ENCODE measurements around the gene QRFP. TPM values are rescaled to one million over a fixed set of nuclear protein-coding genes. Genes with fewer than 3 reads are reported as not detected.

QRFP gene
- polyA plus RNA-seq, 2 of the 4 experiments (the other 2 are of a cell fraction): not detected

- Histone ChIP-seq H3K4me1 (no peaks in the 10 kb centered on the region), H3K9me3 (no peaks in the 10 kb centered on the region), H3K27ac (no peak overlapping the region), H3K4me2 (no peak overlapping the region), H3K4me3 (no peak overlapping the region)
- no peak for ATAC-seq
- TF ChIP-seq POLR2A (IDR thresholded peaks at IDR 0.05; ENCODE audit: low read length) (no peak), KDM1A (IDR thresholded peaks at IDR 0.05; ENCODE audit: low read depth) (no peak), HES2 (IDR thresholded peaks at IDR 0.05) (no peak), USF2 (IDR thresholded peaks at IDR 0.05) (no peak), MAFK (IDR thresholded peaks at IDR 0.05; ENCODE audit: partially characterized antibody) (no peak), CTCF (IDR thresholded peaks at IDR 0.05) (no peak), MYC (IDR thresholded peaks at IDR 0.05; ENCODE audit: borderline replicate concordance, low read length) (no peak)
- WGBS (ENCODE audit: missing lambda C conversion rate): 88% methylated on average over 23 of the region's 23 CpGs
- CTCF ChIA-PET: interaction anchor here (1.3 to 5.2 kb wide), 6 partner anchors 10 to 160 kb away, joined by 4 to 47 read pairs (median 16); no protein-coding TSS in a partner anchor
- no peak for DNase-seq (ENCODE audit: low read depth in 1 of 2, low spot score in 1 of 2)
- FAIRE-seq: no peak
- POLR2A ChIA-PET: no interaction called here
Observed at GRCh38 chr9:130886981-130887380, 9.6 kb downstream of the QRFP start.

GRCh38 chr9:130885484-130886375, 10.9 kb downstream of the QRFP start:
- FAIRE-seq (no peak), DNase-seq (ENCODE audit: low read depth in 1 of 2, low spot score in 1 of 2) (no peak), ATAC-seq (peak in 1 of 2 experiments; percentile 13; a peak in 2 of 6 replicates)
- ChIA-PET CTCF (interaction anchor here (1.3 to 5.2 kb wide), 9 partner anchors 8 to 171 kb away, joined by 4 to 47 read pairs (median 13); no protein-coding TSS in a partner anchor), POLR2A (no interaction called here)
- Histone ChIP-seq H3K27ac (peak overlapping the region; percentile 26 to 75; a peak in 3 of 6 replicates), H3K4me3 (no peak overlapping the region), H3K4me2 (no peak overlapping the region), H3K9me3 (no peaks in the 10 kb centered on the region), H3K4me1 (no peaks in the 10 kb centered on the region)
- 92% methylated on average over 27 of the region's 35 CpGs for WGBS (ENCODE audit: missing lambda C conversion rate)
- TF ChIP-seq RFX5 (IDR thresholded peaks at IDR 0.05) (0 out of 2 replicates have a peak, but pooled peaks have one; percentile 38), HOXB13 (CRISPR knock-in tag; IDR thresholded peaks at IDR 0.05; ENCODE audit: low read depth) (no peak), USF2 (IDR thresholded peaks at IDR 0.05) (no peak)

- Histone ChIP-seq H3K4me1 (no peaks in the 10 kb centered on the region), H3K9me3 (no peaks in the 10 kb centered on the region), H3K4me2 (no peak overlapping the region), H3K27ac (peak overlapping the region in 1 of 2 experiments; percentile 75; a peak in 2 of 6 replicates), H3K4me3 (no peak overlapping the region)
- no peak for ATAC-seq
- FAIRE-seq: no peak
- ChIA-PET POLR2A (no interaction called here), CTCF (interaction anchor here (1.5 to 5.2 kb wide), 10 partner anchors 8 to 172 kb away, joined by 3 to 47 read pairs (median 14); no protein-coding TSS in a partner anchor)
- DNase-seq (ENCODE audit: low read depth in 1 of 2, low spot score in 1 of 2): no peak
- WGBS (ENCODE audit: missing lambda C conversion rate): 95% methylated on average over 42 of the region's 47 CpGs
- TF ChIP-seq RARB (CRISPR knock-in tag; IDR thresholded peaks at IDR 0.05) (no peak), E2F6 (IDR thresholded peaks at IDR 0.05; ENCODE audit: borderline replicate concordance, low read depth) (no peak), POLR2A (IDR thresholded peaks at IDR 0.05; ENCODE audit: low read length) (no peak), EHMT2 (IDR thresholded peaks at IDR 0.05; ENCODE audit: low read depth) (no peak), JUNB (IDR thresholded peaks at IDR 0.05) (no peak), PHF8 (IDR thresholded peaks at IDR 0.05; ENCODE audit: borderline replicate concordance, low read depth) (no peak), ZFP36 (IDR thresholded peaks at IDR 0.05; ENCODE audit: borderline replicate concordance, partially characterized antibody) (no peak), HOXB13 (CRISPR knock-in tag; IDR thresholded peaks at IDR 0.05; ENCODE audit: low read depth) (no peak), CTCF (IDR thresholded peaks at IDR 0.05) (no peak), FOSB (CRISPR knock-in tag; IDR thresholded peaks at IDR 0.05) (no peak)
Observed at GRCh38 chr9:130884542-130885483, 11.8 kb downstream of the QRFP start.

Measured in A549 (cell line).